ENCODE results near the gene LMF1.

DNA sequence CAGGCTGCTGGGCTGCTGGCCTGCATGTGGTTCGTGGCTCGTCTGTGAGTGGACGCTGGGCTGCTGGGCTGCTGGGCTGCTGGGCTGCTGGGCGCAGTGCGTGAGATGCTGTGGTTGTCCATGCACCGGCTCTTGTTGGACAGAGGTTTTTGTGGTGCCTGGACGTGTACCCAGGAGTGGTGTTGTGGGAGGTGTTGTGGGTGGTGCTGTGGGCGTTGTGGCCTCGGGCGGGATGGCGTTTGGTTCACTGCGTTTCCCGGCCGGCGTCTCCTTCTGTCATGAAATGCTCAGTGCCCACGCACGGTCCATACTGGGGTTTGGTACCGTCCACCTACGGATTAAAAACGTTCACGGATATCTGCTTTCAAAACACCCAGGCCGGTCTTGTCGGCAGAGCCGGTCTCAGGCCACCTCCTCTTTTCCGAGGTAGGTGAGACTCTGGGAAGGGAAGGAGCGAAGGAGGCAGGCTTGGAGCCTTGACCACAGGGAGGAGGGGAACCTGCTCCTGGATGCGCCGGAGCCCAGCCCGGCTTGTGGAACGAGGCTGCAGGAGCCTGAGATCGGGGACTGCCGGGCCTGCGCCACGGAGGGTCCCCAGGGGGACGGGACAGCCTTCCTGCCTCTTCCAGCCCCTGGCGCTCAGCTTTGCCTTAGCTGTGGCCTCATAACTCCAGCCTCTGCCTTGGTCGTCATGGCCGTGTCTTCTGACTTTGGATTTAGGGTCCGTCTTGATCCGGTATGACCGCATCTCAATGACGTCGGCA, 140.5 kb downstream of the LMF1 start:
- TF ChIP-seq CTCF (IDR thresholded peaks at IDR 0.05; ENCODE audit: low read depth, low read length) = no peak
- TF ChIP-seq, protein P1, sequence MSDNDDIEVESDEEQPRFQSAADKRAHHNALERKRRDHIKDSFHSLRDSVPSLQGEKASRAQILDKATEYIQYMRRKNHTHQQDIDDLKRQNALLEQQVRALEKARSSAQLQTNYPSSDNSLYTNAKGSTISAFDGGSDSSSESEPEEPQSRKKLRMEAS (IDR thresholded peaks at IDR 0.05; ENCODE audit: low read depth, low read length) = no peak
